GM10266 (cell line): ENCODE measurements around the gene ZBTB17.

Experiments used
- DNase-seq: peaks from one replicate; pipeline ENCODE4 v3.0.0; 2012; ENCODE audit errors: extremely low spot score
- CTCF ChIP-seq: IDR thresholded peaks from 2 replicates; pipeline ENCODE4 v1.5.1; 2012; ENCODE audit warnings: mild to moderate bottlenecking, low read depth; ENCODE audit not compliant: control insufficient read depth, insufficient read depth; ENCODE audit errors: missing control alignments

Gene ZBTB17

DNA sequence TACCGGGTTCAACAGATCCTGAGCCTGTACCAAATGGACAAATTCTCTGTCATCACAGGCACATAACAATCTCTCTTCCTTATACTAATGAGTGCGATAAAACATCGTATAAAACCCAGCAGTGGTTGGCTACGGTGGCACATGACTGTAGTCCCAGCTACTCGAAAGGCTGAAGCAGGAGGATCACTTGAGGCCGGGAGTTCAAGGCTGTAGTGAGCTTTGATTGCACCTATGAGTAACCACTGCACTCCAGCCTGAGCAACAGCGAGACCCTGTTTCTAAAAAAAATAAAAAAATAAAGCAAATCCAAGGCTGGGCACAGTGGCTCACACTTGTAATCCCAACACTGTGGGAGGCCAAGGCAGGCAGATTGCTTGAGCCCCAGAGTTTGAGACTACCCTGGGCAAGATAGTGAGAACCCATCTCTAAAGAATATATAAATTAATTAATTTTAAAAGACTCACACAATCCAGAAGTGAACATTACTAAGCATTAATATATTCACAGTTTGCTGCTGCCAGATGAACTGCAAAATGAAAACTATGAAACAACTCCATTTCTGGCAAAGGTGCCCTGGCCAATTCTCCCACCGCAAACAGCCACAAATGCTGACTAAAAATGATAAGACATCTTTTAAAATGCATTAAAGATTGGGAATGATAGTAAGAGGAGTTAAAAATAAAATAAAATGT, 13.1 kb downstream of the ZBTB17 start:
- no peak for DNase-seq
- no peak for TF ChIP-seq CTCF

DNA sequence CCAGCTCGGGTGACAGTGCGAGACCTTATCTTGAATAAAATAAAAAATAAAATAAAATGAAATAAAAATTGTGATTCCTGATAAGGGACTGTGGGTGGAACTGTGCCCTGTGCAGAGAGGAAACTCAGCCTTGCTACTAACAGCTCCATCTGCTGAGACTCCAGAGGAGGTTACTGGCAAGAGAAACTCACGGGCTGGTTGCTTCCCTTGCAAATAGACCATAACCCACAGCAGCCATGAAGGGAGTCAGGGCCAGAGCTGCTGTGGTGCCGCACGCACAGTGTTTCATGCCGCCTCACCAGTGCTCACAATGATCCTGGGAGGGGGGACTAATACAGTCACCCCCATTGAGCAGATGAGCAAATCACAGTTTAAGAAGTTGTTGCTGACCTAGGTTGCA, 13.7 kb downstream of the ZBTB17 start:
- TF ChIP-seq CTCF, result no peak
- no peak for DNase-seq

- DNase-seq, result no peak
- no peak for TF ChIP-seq CTCF
These were observed 14.4 kb downstream of the ZBTB17 start for GRCh38 chr1:15961492-15961891.

GRCh38 chr1:15960808-15961207, 15.1 kb downstream of the ZBTB17 start:
- no peak for TF ChIP-seq CTCF
- no peak for DNase-seq

DNA sequence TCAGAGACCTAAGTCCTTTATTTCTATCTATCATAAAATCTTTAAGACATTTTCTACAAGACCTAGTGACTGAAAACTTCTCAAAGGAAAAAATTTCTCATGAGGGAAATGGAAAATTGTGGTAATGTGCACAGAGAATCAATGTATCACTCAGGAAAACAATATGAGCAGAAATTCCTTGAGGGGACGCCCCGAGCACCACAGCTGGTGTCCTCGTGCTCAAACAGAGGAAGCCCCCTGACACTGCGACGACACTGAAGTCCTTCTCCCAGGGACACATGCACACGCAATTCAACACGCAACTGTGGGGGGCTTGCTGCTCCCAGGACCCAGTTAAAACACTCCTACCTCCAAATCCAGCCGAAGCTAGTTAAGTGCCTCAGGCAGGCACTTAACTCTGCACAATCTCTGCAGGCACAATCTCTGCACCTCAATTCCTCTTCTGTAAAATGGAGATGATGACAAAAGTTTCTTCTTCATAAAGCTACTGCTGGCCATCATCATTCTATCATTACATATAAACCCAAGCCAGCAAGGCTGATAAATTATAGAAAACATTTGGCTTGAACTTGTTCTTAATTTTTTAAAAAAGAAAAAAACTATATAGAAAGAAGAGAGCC, 16.0 kb downstream of the ZBTB17 start:
- no peak for DNase-seq
- TF ChIP-seq CTCF, result no peak

GRCh38 chr1:15959424-15959823, 16.5 kb downstream of the ZBTB17 start:
- TF ChIP-seq CTCF, result no peak
- DNase-seq, result no peak

- DNase-seq, result no peak
- TF ChIP-seq CTCF, result no peak
These were observed 17.1 kb downstream of the ZBTB17 start for GRCh38 chr1:15958793-15959192.
